DOHH2 (cell line): Measurements from ENCODE around the gene PDE8B.

Source experiments
- EZH2phosphoT487 ChIP-seq: fragments of 200-600 bp; sonication (generic); IDR thresholded peaks from 2 replicates; pipeline ENCODE4 v1.6.1; 2017; ENCODE audit warnings: borderline replicate concordance, mild to moderate bottlenecking, antibody characterized with exemption, low read length, moderate library complexity, mixed read lengths
- TF ChIP-seq, protein P1 (sequence below): fragments of 200-600 bp; sonication (generic); IDR thresholded peaks from one replicate; pipeline ENCODE4 v1.5.1; 2014; ENCODE audit warnings: antibody characterized with exemption, mild to moderate bottlenecking, low read depth, low read length; ENCODE audit not compliant: poor library complexity, severe bottlenecking

DNA sequence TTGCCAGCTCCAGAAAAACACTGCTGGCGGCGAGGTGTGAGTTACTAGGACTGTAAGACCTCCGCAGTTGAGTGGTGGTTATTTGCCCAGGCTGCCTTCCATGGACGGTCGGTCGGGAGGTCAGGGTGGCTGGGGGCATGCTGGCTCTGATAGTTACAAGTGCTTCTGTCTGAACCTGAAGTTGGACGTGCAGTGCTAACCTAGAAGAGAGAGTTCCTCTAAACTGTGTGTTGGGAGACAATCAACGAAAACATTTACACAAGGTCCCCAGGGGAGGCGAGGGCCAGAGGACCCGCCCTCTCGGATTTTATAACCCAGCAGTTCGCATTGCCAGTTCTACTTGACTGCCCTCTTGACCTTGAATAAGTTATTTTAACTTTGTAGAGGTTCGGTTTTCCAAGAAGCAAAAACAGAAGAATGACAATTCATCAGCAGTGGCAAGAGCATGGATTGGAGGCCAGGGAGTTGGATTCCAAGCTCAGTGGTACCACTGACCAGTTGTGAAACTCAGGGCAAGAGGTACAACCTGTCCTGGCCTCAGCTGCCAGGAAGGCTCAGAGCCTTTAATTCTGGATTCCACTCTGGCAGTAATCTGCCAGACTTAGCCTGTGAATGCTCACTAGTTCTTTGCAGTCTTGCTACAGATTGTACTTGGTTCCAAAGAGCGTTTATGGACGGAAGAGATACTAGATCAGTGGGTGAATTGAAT lies 28.7 kb upstream of the PDE8B start:
- no peak for TF ChIP-seq EZH2phosphoT487
- TF ChIP-seq, protein P1, sequence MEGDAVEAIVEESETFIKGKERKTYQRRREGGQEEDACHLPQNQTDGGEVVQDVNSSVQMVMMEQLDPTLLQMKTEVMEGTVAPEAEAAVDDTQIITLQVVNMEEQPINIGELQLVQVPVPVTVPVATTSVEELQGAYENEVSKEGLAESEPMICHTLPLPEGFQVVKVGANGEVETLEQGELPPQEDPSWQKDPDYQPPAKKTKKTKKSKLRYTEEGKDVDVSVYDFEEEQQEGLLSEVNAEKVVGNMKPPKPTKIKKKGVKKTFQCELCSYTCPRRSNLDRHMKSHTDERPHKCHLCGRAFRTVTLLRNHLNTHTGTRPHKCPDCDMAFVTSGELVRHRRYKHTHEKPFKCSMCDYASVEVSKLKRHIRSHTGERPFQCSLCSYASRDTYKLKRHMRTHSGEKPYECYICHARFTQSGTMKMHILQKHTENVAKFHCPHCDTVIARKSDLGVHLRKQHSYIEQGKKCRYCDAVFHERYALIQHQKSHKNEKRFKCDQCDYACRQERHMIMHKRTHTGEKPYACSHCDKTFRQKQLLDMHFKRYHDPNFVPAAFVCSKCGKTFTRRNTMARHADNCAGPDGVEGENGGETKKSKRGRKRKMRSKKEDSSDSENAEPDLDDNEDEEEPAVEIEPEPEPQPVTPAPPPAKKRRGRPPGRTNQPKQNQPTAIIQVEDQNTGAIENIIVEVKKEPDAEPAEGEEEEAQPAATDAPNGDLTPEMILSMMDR, result no peak
